Transverse colon (tissue), 4 donors: ENCODE measurements around the gene RASSF7.

Experiments
- EP300 ChIP-seq: sonication (generic); formaldehyde crosslinking; IDR thresholded peaks from one replicate; pipeline ENCODE4 v1.6.1; 2017; ENCODE audit warnings: antibody characterized with exemption, low read depth
- POLR2A ChIP-seq: fragments of 450-650 bp; IDR thresholded peaks from one replicate; pipeline ENCODE4 v1.6.1; 2016; ENCODE audit warnings: antibody characterized with exemption, mild to moderate bottlenecking, moderate library complexity
- POLR2AphosphoS5 ChIP-seq, 3 donors: sonication (generic); formaldehyde crosslinking; IDR thresholded peaks; one replicate each; pipeline ENCODE4 v1.6.1; 2016; ENCODE audit warnings: antibody characterized with exemption in 3 of 3
- TF ChIP-seq, protein P1 (sequence below), 5 experiments: fragments of 200-600 bp in 3 of 5; fragments of 450-650 bp in 2 of 5; sonication (generic) in 3 of 5; IDR thresholded peaks; 1 replicate in 2 of 5; 2 replicates in 3 of 5; pipeline ENCODE4 v1.5.1; 2016 to 2017; ENCODE audit warnings: antibody characterized with exemption in 5 of 5, inconsistent platforms in 3 of 5, mild to moderate bottlenecking in 2 of 5, moderate library complexity in 1 of 5

GRCh38 chr11:536841-537621 is 23.7 kb upstream of the RASSF7 start, which contains the start of gene LRRC56:
- TF ChIP-seq, protein P1, sequence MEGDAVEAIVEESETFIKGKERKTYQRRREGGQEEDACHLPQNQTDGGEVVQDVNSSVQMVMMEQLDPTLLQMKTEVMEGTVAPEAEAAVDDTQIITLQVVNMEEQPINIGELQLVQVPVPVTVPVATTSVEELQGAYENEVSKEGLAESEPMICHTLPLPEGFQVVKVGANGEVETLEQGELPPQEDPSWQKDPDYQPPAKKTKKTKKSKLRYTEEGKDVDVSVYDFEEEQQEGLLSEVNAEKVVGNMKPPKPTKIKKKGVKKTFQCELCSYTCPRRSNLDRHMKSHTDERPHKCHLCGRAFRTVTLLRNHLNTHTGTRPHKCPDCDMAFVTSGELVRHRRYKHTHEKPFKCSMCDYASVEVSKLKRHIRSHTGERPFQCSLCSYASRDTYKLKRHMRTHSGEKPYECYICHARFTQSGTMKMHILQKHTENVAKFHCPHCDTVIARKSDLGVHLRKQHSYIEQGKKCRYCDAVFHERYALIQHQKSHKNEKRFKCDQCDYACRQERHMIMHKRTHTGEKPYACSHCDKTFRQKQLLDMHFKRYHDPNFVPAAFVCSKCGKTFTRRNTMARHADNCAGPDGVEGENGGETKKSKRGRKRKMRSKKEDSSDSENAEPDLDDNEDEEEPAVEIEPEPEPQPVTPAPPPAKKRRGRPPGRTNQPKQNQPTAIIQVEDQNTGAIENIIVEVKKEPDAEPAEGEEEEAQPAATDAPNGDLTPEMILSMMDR (IDR thresholded peaks at IDR 0.05): peak in 1 of 5 experiments; percentile 7
- TF ChIP-seq POLR2AphosphoS5 (IDR thresholded peaks at IDR 0.05): peak; percentile 25 to 71 (median 59)
- no peak for TF ChIP-seq EP300
- peak; percentile 39 for TF ChIP-seq POLR2A
